HG03066 (cell line): Measurements from ENCODE around the gene SETD1B.

Source experiments
- ATAC-seq: cut with Tn5 transposase; IDR thresholded peaks from one replicate; pipeline ENCODE4 v1.9.1; 2021; ENCODE audit warnings: low read depth; ENCODE audit not compliant: unreplicated experiment

The SETD1B gene

GRCh38 chr12:121822393-121823100 lies 18.7 kb downstream of the SETD1B start:
- no peak for ATAC-seq

- ATAC-seq, result no peak
Measured at GRCh38 chr12:121823101-121823726, 19.4 kb downstream of the SETD1B start.

GRCh38 chr12:121823727-121824115 lies 19.9 kb downstream of the SETD1B start:
- ATAC-seq, result no peak

GRCh38 chr12:121825041-121825523 lies 21.3 kb downstream of the SETD1B start:
- no peak for ATAC-seq

- ATAC-seq, result no peak
Measured at GRCh38 chr12:121826318-121827150, 22.7 kb downstream of the SETD1B start.

- no peak for ATAC-seq
Measured at GRCh38 chr12:121827351-121828099, 23.7 kb downstream of the SETD1B start.

GRCh38 chr12:121828306-121828705 lies 24.5 kb downstream of the SETD1B start:
- no peak for ATAC-seq

GRCh38 chr12:121828826-121829225 lies 25.0 kb downstream of the SETD1B start:
- ATAC-seq, result no peak

GRCh38 chr12:121829250-121829918 lies 25.6 kb downstream of the SETD1B start:
- ATAC-seq, result no peak

GRCh38 chr12:121830134-121830533 lies 26.3 kb downstream of the SETD1B start:
- ATAC-seq, result no peak

- ATAC-seq, result no peak
Measured at GRCh38 chr12:121830588-121831265, 26.9 kb downstream of the SETD1B start.

- no peak for ATAC-seq
Measured at GRCh38 chr12:121831571-121832245, 27.9 kb downstream of the SETD1B start.

- no peak for ATAC-seq
Measured at GRCh38 chr12:121837680-121838079, 33.9 kb downstream of the SETD1B start.

GRCh38 chr12:121838126-121838525 lies 34.3 kb downstream of the SETD1B start:
- no peak for ATAC-seq

GRCh38 chr12:121839106-121839992 lies 35.5 kb downstream of the SETD1B start:
- ATAC-seq, result peak; percentile 87

- ATAC-seq, result no peak
Measured at GRCh38 chr12:121839993-121840761, 36.4 kb downstream of the SETD1B start.
